ENCODE data around the gene APOBEC2. TPM values are rescaled to one million over a fixed set of nuclear protein-coding genes. Genes with fewer than 3 reads are reported as not detected.

The APOBEC2 gene
- total RNA-seq = not detected in 2 replicates

DNA sequence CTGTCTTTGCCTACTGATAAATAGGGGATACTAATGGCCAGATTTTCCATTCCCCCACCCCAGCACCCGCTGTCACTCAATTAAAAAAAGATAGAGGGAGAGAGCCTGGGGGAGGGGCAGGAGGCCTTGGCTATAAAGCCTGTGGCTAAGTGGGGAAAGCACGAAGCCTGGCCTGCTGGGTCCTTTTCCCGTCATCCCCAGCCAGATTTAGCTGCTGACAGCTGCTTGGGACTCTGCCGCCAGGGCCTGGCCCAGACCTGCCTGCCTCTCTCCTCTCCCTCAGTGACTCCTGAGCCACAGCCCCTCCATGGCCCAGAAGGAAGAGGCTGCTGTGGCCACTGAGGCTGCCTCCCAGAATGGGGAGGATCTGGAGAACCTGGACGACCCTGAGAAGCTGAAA lies at the start of gene APOBEC2:
TSS of gene APOBEC2 (plus strand) at position 162 of the 400 bp plus-strand sequence. CDS start at position 308, 146 bp downstream.

DNA sequence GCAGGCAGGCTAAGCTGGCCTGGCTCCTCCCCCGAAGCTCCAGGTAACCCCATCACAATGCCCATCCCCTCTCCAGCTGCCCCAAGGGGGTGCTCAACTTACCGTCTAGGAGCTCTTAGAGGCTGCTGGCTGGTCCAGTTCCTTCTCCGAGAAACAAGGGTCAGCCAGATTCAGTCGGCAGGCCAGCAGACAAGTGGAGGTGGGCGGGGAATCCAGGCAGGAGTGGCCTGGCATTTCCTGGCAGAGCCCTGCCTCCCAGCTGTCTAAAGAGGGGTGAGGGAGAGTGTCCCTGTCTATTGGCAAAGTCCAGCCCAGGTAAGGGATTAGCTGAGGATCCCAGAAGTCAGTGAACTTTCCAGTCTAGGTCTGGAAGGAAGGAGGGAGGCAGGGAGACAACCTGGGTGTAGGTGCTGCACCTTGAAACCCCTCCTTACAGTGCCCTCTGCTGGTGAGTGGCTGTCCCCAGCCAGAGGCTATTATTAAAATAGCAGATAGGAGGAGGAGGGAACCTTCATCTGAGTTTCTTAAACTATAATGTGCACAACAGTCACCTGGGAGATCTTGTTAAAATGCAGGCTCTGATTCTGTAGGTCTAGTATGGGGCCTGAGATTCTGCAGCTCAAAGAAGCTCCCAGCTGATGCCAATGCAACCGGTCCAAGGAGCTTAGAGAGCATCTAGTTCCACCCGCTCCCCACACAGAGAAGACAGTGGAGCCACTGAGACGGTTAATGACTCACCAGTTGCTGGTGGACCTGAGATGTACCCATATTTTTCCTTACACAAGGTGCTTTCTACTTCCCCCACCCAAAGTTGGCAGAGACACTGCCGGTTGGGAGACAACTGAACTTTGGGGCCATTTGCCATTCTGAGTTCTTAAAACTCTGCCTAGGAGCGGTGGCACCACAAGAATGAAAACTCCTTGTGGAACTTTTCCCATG lies 13.7 kb upstream of the APOBEC2 start, which contains the start of gene UNC5CL:
TSS of gene UNC5CL (minus strand) at position 162 of the 939 bp plus-strand sequence. CDS start 4,147 bp downstream, outside the sequence.

DNA sequence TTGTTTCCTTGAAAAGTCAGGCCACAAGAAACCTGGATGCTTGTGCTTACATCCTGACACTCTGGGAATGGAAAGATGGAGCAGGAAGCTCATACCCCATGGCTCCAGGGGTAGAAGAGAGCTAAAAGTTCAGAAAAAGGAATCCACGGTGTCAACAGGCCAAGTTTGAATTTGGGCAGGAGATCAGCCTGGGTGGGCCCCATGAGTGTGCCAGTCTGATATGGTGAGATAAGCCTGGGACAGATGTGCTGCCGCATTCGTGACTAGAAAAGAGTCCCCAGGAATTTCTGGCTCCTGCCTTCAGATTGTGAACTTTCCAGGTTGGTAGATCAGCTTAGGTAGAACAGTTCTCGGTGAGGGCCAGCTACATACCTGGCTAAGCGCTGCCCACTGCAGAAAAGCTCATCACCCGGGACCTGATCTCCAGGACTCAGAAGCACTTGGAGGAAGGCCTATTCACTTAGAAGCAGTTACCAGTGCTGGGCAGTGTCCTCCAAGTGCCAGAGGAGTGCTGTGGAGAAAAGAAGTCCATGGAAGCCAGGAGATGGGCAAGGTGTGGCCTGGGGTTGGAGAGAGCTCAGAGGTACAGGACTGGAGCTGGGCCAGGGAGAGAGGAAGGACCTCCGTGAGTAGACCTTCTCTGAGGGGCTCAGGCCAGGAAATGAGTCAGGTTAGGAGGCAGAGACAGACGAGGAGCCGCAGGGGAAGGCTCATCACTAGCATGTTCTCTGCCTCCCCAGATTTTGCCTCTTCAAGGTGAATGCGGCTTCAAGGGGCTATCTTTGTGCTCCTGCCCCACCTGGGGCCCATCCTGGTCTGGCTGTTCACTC lies 10.6 kb upstream of the APOBEC2 start, which contains the start of gene TSPO2:
TSS of gene TSPO2 (plus strand) at position 242 of the 830 bp plus-strand sequence. CDS start at position 761, 519 bp downstream.

DNA sequence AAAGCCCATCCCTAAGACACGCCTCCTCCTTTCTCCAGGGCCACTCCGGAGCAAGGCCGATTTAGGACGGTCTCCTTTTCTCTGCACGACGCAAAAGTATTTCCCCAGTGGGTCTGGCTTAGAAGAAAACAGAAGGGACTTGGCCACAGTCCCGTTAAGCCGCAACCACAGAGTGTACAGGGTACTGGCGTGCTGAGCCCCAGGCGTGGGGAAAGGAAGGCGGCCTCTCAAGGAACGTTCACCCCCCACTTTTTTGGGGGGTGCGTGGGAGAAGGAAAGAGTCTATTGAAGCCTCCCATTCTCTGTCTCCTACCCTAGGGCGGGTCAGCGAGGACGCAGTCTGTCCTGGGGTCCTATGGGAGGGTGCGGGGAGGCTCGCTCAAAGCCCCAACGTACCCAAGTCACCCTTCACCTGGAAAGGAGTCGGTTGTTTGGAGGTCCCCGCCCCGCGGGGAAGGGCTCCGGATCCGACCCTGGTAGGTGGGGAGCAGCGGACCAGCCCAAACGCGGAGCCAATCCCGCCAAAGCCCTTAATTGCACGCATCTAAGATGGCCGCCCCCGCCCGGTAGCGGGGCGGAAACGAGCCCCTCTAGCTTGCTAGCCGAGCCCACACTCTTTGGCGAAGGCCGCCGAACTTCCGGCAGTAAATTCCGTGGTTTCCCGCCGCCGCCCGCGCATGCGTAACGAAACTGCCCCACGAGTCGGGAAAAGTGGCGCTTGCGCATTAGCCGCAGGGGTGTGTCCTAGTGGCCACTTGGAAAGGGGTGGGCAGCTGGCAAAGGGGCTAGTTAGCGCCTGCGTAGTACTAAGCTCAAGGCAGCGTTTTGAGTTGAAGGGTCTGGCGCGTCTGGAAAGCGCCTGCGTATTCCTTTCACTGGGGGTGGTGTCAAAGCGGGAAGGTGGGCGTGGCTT lies 19.2 kb downstream of the APOBEC2 start, which contains the start of gene OARD1:
TSS of gene OARD1 (minus strand) at position 434 of the 913 bp plus-strand sequence. CDS start 722 bp downstream, outside the sequence.

DNA sequence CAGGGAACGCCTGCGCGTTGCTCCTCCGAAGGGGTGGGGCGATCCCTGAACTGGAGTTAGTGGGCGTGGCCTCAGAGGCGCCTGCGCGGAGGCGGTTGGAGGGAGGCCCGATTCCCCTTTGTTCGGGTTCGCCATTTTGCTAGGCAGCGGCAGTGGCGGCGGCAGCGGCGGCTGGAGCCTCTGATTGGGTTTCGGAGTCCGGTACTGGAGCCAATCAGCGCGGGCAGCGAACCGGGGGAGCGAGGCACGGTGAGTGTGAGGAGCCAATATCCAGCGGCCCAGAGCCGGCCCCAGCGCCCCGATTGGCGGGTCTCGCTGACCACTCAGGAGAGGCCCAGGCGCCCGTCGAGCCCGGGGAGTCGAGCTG lies 19.8 kb downstream of the APOBEC2 start, which contains the start of gene NFYA:
TSS of gene NFYA (plus strand) at position 139 of the 367 bp plus-strand sequence. CDS start 6,116 bp downstream, outside the sequence.

Other genes with a start within 250 kb of the APOBEC2 start
- 0.12 and 0.22 TPM in 2 replicates for gene UNC5CL, start 14.0 kb upstream of the APOBEC2 start, total RNA-seq
- not detected in 2 replicates for gene TSPO2, start 10.7 kb upstream of the APOBEC2 start, total RNA-seq
- 9.6 and 14.1 TPM in 2 replicates for gene OARD1, start 19.2 kb downstream of the APOBEC2 start, total RNA-seq
- gene NFYA, start 19.8 kb downstream of the APOBEC2 start, total RNA-seq = 16.7 and 20.6 TPM in 2 replicates
- not detected in 2 replicates for gene TREML1, start 101.1 kb downstream of the APOBEC2 start, total RNA-seq
- gene TREM2, start 109.9 kb downstream of the APOBEC2 start, total RNA-seq = not detected in 2 replicates
- gene TREML2, start 147.9 kb downstream of the APOBEC2 start, total RNA-seq = not detected in 2 replicates
- not detected in 2 replicates for gene TREML4, start 175.1 kb downstream of the APOBEC2 start, total RNA-seq
- gene TREM1, start 233.5 kb downstream of the APOBEC2 start, total RNA-seq = 0.66 and 1.00 TPM in 2 replicates

Measured in uterine smooth muscle cell (primary cell).